Endodermal cell (in vitro differentiated cells): Measurements from ENCODE around the gene TMEM208. TPM values are rescaled to one million over a fixed set of nuclear protein-coding genes. Genes with fewer than 3 reads are reported as not detected.

Experiments used
- DNase-seq: peaks from one replicate; pipeline ENCODE4 v3.0.0-alpha.2; 2017
- H3K27ac ChIP-seq: 2 replicates; pipeline ENCODE4 v1.5.1; 2013; ENCODE audit warnings: mild to moderate bottlenecking, low read depth, low read length, moderate library complexity
- H3K27me3 ChIP-seq: 2 replicates; pipeline ENCODE4 v1.6.1; 2013; ENCODE audit warnings: mild to moderate bottlenecking, low read length, moderate library complexity; ENCODE audit not compliant: insufficient read depth, control insufficient read depth, poor library complexity, severe bottlenecking
- H3K36me3 ChIP-seq: 2 replicates; pipeline ENCODE4 v1.7.0; 2013; ENCODE audit warnings: mild to moderate bottlenecking, low read length, moderate library complexity; ENCODE audit not compliant: control insufficient read depth, insufficient read depth
- H3K4me1 ChIP-seq: one replicate; pipeline ENCODE4 v1.7.0; 2013; ENCODE audit warnings: low read length; ENCODE audit not compliant: control insufficient read depth, insufficient read depth
- H3K4me3 ChIP-seq: 2 replicates; pipeline ENCODE4 v1.5.1; 2013; ENCODE audit warnings: mild to moderate bottlenecking, low read length, moderate library complexity
- H3K9ac ChIP-seq: 2 replicates; pipeline ENCODE4 v1.6.1; 2013; ENCODE audit warnings: mild to moderate bottlenecking, low read length, moderate library complexity; ENCODE audit not compliant: poor library complexity, severe bottlenecking; ENCODE audit errors: extremely low read depth
- H3K9me3 ChIP-seq: 2 replicates; pipeline ENCODE4 v1.6.1; 2013; ENCODE audit warnings: mild to moderate bottlenecking, low read length, moderate library complexity; ENCODE audit not compliant: control insufficient read depth
- H3K27ac Mint-ChIP-seq: 2 replicates; pipeline ENCODE4 v1.8.0; 2020; ENCODE audit warnings: mixed read lengths
- H3K27me3 Mint-ChIP-seq: 2 replicates; pipeline ENCODE4 v1.8.0; 2021; ENCODE audit warnings: mild to moderate bottlenecking, mixed read lengths; ENCODE audit not compliant: insufficient read depth
- H3K36me3 Mint-ChIP-seq: 2 replicates; pipeline ENCODE4 v1.8.0; 2020; ENCODE audit warnings: low read depth, mixed read lengths
- H3K4me1 Mint-ChIP-seq: 2 replicates; pipeline ENCODE4 v1.8.0; 2020; ENCODE audit warnings: mixed read lengths
- H3K4me3 Mint-ChIP-seq: 2 replicates; pipeline ENCODE4 v1.8.0; 2020; ENCODE audit warnings: mild to moderate bottlenecking, moderate library complexity, mixed read lengths
- H3K9me3 Mint-ChIP-seq: 2 replicates; pipeline ENCODE4 v1.8.0; 2020; ENCODE audit warnings: mild to moderate bottlenecking, mixed read lengths
- CTCF ChIP-seq: fragments of 200-600 bp; sonication (generic); conservative IDR thresholded peaks from 2 replicates; pipeline ENCODE4 v1.5.0; 2021; ENCODE audit warnings: antibody characterized with exemption, mild to moderate bottlenecking
- WGBS, 2 experiments: methylation state at CpG; one replicate each; pipeline versions ENCODE4 v1.1.5 to v1.1.7; 2013; ENCODE audit warnings: missing lambda C conversion rate in 2 of 2, mixed read lengths in 1 of 2; ENCODE audit not compliant: insufficient coverage in 1 of 2, insufficient read length in 1 of 2; 5-methylcytosine and 5-hydroxymethylcytosine counted together
- total RNA-seq, 2 donors: library from RNA; stranded (reverse); fragmentation: NEBNext Ultra II Directional in 1 of 2; extraction: Animal tissue kit (Norgen Biotek cat#: 25700) in 1 of 2; gene quantifications; 2 replicates in 1 of 2; 3 replicates in 1 of 2; pipeline ENCODE4 v1.2.1, GENCODE V29; 2021

The TMEM208 gene
- total RNA-seq, 2 donors from 2014 or later: 43.1 to 46.4 TPM

- Histone ChIP-seq H3K27me3 (no peaks in the 10 kb centered on the region), H3K4me1 (no peaks in the 10 kb centered on the region), H3K4me3 (no peak overlapping the region), H3K9ac (peak overlapping the region; percentile 60), H3K36me3 (peaks cover 41% of the 10 kb centered on the region), H3K9me3 (no peaks in the 10 kb centered on the region), H3K27ac (peak overlapping the region; percentile 50)
- no peak for DNase-seq
- 66 to 90% methylated on average over 3 of the region's 3 CpGs for WGBS, 2 experiments
- TF ChIP-seq CTCF: peak; percentile 26
- Mint-ChIP-seq H3K4me3 (no peak overlapping the region), H3K27ac (peak overlapping the region; percentile 83), H3K27me3 (peaks cover 11% of the 10 kb centered on the region), H3K36me3 (no peaks in the 10 kb centered on the region), H3K4me1 (peaks cover 22% of the 10 kb centered on the region), H3K9me3 (no peaks in the 10 kb centered on the region)
Observed at GRCh38 chr16:67263201-67263600, 36.3 kb downstream of the TMEM208 start.

GRCh38 chr16:67264277-67264676, 37.3 kb downstream of the TMEM208 start:
- WGBS, 2 experiments: 94 to 100% methylated on average over 4 to 9 of the region's 9 CpGs

GRCh38 chr16:67264866-67265265, 37.9 kb downstream of the TMEM208 start:
- no peak overlapping the region for H3K4me3 ChIP-seq
- no peaks in the 10 kb centered on the region for H3K27me3 ChIP-seq
- H3K4me1 Mint-ChIP-seq: peaks cover 23% of the 10 kb centered on the region
- H3K9me3 Mint-ChIP-seq: no peaks in the 10 kb centered on the region
- no peaks in the 10 kb centered on the region for H3K36me3 Mint-ChIP-seq
- H3K9ac ChIP-seq: no peak overlapping the region
- no peak overlapping the region for H3K4me3 Mint-ChIP-seq
- WGBS, 2 experiments: 83 to 91% methylated on average over 2 to 5 of the region's 5 CpGs
- H3K9me3 ChIP-seq: no peaks in the 10 kb centered on the region
- H3K4me1 ChIP-seq: peaks cover 4% of the 10 kb centered on the region
- DNase-seq: no peak
- H3K36me3 ChIP-seq: peaks cover 39% of the 10 kb centered on the region
- H3K27ac Mint-ChIP-seq: no peak overlapping the region
- H3K27ac ChIP-seq: no peak overlapping the region
- H3K27me3 Mint-ChIP-seq: peaks cover 11% of the 10 kb centered on the region
- no peak for TF ChIP-seq CTCF

More at GRCh38 chr16:67264277-67264676, 37.3 kb downstream of the TMEM208 start:
- DNase-seq: no peak
- Histone ChIP-seq H3K4me1 (peaks cover 4% of the 10 kb centered on the region), H3K36me3 (peaks cover 38% of the 10 kb centered on the region), H3K4me3 (no peak overlapping the region), H3K9me3 (no peaks in the 10 kb centered on the region), H3K27me3 (no peaks in the 10 kb centered on the region), H3K27ac (no peak overlapping the region), H3K9ac (no peak overlapping the region)
- Mint-ChIP-seq H3K9me3 (no peaks in the 10 kb centered on the region), H3K27ac (no peak overlapping the region), H3K4me1 (peaks cover 23% of the 10 kb centered on the region), H3K36me3 (no peaks in the 10 kb centered on the region), H3K27me3 (peaks cover 11% of the 10 kb centered on the region), H3K4me3 (no peak overlapping the region)
- peak; percentile 58 for TF ChIP-seq CTCF
